H1 (cell line): ENCODE data around the gene PTMA. TPM values are rescaled to one million over a fixed set of nuclear protein-coding genes. Genes with fewer than 3 reads are reported as not detected.

Experiments used
- CTCF ChIA-PET: fragments of 300-600 bp; sonication (Branson Sonifier 250); formaldehyde crosslinking; loops from one replicate; lab custom pipeline; 2021; ENCODE audit not compliant: partially characterized antibody; lab: Charles Lee
- POLR2A ChIA-PET: fragments of 300-600 bp; sonication (Branson Sonifier 250); formaldehyde crosslinking; loops from one replicate; lab custom pipeline; 2021; ENCODE audit warnings: inconsistent platforms; ENCODE audit not compliant: partially characterized antibody; lab: Charles Lee
- DNase-seq, 2 experiments: peaks; one replicate each; pipeline versions ENCODE4 v3.0.0 to v3.0.0-alpha.2; 2010 to 2022; ENCODE audit warnings: low spot score in 2 of 2, low read depth in 1 of 2, mixed read lengths in 1 of 2
- FAIRE-seq: peaks from 2 replicates; lab custom pipeline; 2011; peaks lifted over from hg19 to GRCh38; lab: Jason Lieb, UNC
- H2AFZ ChIP-seq: 2 replicates; pipeline ENCODE4 v1.8.1; 2012; ENCODE audit warnings: low read length, inconsistent platforms
- H2AK5ac ChIP-seq: 2 replicates; pipeline ENCODE4 v1.6.1; 2013; ENCODE audit warnings: low read depth, low read length
- H2BK120ac ChIP-seq: replicated peaks from 2 replicates; pipeline ENCODE3; 2013; ENCODE audit warnings: low read depth, low read length, inconsistent platforms
- H2BK12ac ChIP-seq: 2 replicates; pipeline ENCODE4 v1.6.1; 2013; ENCODE audit warnings: low read depth, low read length
- H2BK15ac ChIP-seq: 2 replicates; pipeline ENCODE4 v1.6.1; 2013; ENCODE audit warnings: low read length
- H2BK20ac ChIP-seq: 2 replicates; pipeline ENCODE4 v1.6.1; 2013; ENCODE audit warnings: low read length
- H2BK5ac ChIP-seq: 2 replicates; pipeline ENCODE4 v1.6.1; 2013; ENCODE audit warnings: low read depth, low read length
- H3K14ac ChIP-seq: 2 replicates; pipeline ENCODE4 v1.6.1; 2013; ENCODE audit warnings: inconsistent platforms; ENCODE audit not compliant: insufficient read length
- H3K18ac ChIP-seq: 2 replicates; pipeline ENCODE4 v1.6.1; 2013; ENCODE audit warnings: low read length; ENCODE audit errors: extremely low read depth
- H3K23ac ChIP-seq: 2 replicates; pipeline ENCODE4 v1.6.1; 2013; ENCODE audit warnings: inconsistent platforms; ENCODE audit not compliant: insufficient read length
- H3K23me2 ChIP-seq: 2 replicates; pipeline ENCODE4 v1.6.1; 2013; ENCODE audit warnings: low read depth, low read length
- H3K27ac ChIP-seq: 2 replicates; pipeline ENCODE4 v1.6.1; 2011; ENCODE audit warnings: low read depth, low read length, inconsistent platforms
- H3K27me3 ChIP-seq, 4 experiments: replicated peaks in 1 of 4; 1 replicate in 1 of 4; 2 replicates in 3 of 4; pipeline versions ENCODE4 v1.6.1 to v1.8.1; 2011 to 2013; ENCODE audit warnings: low read length in 3 of 4, mild to moderate bottlenecking in 3 of 4, inconsistent platforms in 2 of 4, mixed read lengths in 2 of 4, moderate library complexity in 1 of 4; ENCODE audit not compliant: control insufficient read depth in 3 of 4, insufficient read depth in 3 of 4; ENCODE audit errors: extremely low read depth in 1 of 4
- H3K36me3 ChIP-seq, 4 experiments: 2 replicates each; pipeline versions ENCODE4 v1.6.1 to v1.8.1; 2011 to 2013; ENCODE audit warnings: mild to moderate bottlenecking in 4 of 4, low read length in 3 of 4, moderate library complexity in 2 of 4, control low read depth in 1 of 4, inconsistent platforms in 1 of 4; ENCODE audit not compliant: insufficient read depth in 4 of 4, control insufficient read depth in 2 of 4
- H3K4ac ChIP-seq: replicated peaks from 2 replicates; pipeline ENCODE3; 2013; ENCODE audit warnings: low read length, low read depth, mixed read lengths, inconsistent platforms; ENCODE audit not compliant: insufficient read length
- H3K4me1 ChIP-seq, 4 experiments: replicated peaks in 1 of 4; 1 replicate in 1 of 4; 2 replicates in 3 of 4; pipeline versions ENCODE4 v1.6.1 to v1.8.1; 2011 to 2013; ENCODE audit warnings: low read length in 3 of 4, inconsistent platforms in 2 of 4, mixed read lengths in 1 of 4; ENCODE audit not compliant: insufficient read depth in 4 of 4, control insufficient read depth in 3 of 4
- H3K4me2 ChIP-seq, 2 experiments: 2 replicates each; pipeline versions ENCODE4 v1.6.1 to v1.8.1; 2011 to 2013; ENCODE audit warnings: low read depth in 2 of 2, low read length in 2 of 2, control low read depth in 1 of 2, inconsistent platforms in 1 of 2, mild to moderate bottlenecking in 1 of 2; ENCODE audit not compliant: insufficient read depth in 1 of 2
- H3K4me3 ChIP-seq, 4 experiments: fragments of 200-600, 300-600 bp in 1 of 4; sonication (generic), shearing (Covaris generic), sonication (Bioruptor Twin) in 1 of 4; 2 replicates each; pipeline versions ENCODE4 v1.5.1 to v1.8.1; 2011 to 2016; ENCODE audit warnings: low read length in 4 of 4, low read depth in 3 of 4, control low read depth in 2 of 4, inconsistent platforms in 2 of 4, mild to moderate bottlenecking in 2 of 4, mixed read lengths in 1 of 4, moderate library complexity in 1 of 4; ENCODE audit not compliant: insufficient read depth in 2 of 4; ENCODE audit errors: extremely low read depth in 1 of 4
- H3K56ac ChIP-seq: replicated peaks from 2 replicates; pipeline ENCODE3; 2013; ENCODE audit warnings: low read depth, mild to moderate bottlenecking, mixed read lengths, low read length, inconsistent platforms; ENCODE audit not compliant: insufficient read length
- H3K79me1 ChIP-seq: 2 replicates; pipeline ENCODE4 v1.6.1; 2013; ENCODE audit warnings: low read depth, low read length, control low read depth
- H3K79me2 ChIP-seq, 2 experiments: 2 replicates each; pipeline versions ENCODE4 v1.6.1 to v1.8.1; 2012 to 2013; ENCODE audit warnings: low read length in 2 of 2, mild to moderate bottlenecking in 2 of 2, inconsistent platforms in 1 of 2; ENCODE audit not compliant: insufficient read depth in 2 of 2, control insufficient read depth in 1 of 2
- H3K9ac ChIP-seq, 4 experiments: replicated peaks in 1 of 4; 1 replicate in 1 of 4; 2 replicates in 3 of 4; pipeline versions ENCODE4 v1.6.1 to v1.8.1; 2011 to 2013; ENCODE audit warnings: low read depth in 3 of 4, low read length in 3 of 4, control low read depth in 2 of 4, mild to moderate bottlenecking in 2 of 4, moderate library complexity in 2 of 4, inconsistent platforms in 1 of 4; ENCODE audit errors: extremely low read depth in 1 of 4
- H3K9me3 ChIP-seq, 2 experiments: 2 replicates each; pipeline versions ENCODE4 v1.6.1 to v1.8.1; 2012 to 2013; ENCODE audit warnings: mild to moderate bottlenecking in 2 of 2, moderate library complexity in 2 of 2, control low read depth in 1 of 2, inconsistent platforms in 1 of 2, low read depth in 1 of 2, low read length in 1 of 2, mixed read lengths in 1 of 2; ENCODE audit not compliant: insufficient read depth in 2 of 2
- H4K20me1 ChIP-seq, 2 experiments: replicated peaks in 1 of 2; 2 replicates each; pipeline versions ENCODE3 to v1.8.1; 2011 to 2013; ENCODE audit warnings: inconsistent platforms in 2 of 2, low read length in 2 of 2, mild to moderate bottlenecking in 1 of 2; ENCODE audit not compliant: insufficient read depth in 2 of 2, control insufficient read depth in 1 of 2
- H4K5ac ChIP-seq: 2 replicates; pipeline ENCODE4 v1.6.1; 2013; ENCODE audit warnings: low read length, low read depth, mixed read lengths, inconsistent platforms; ENCODE audit not compliant: insufficient read length
- H4K8ac ChIP-seq: 2 replicates; pipeline ENCODE4 v1.8.0; 2013; ENCODE audit warnings: mild to moderate bottlenecking, moderate library complexity, low read length, inconsistent platforms; ENCODE audit not compliant: insufficient read depth; ENCODE audit errors: extremely low read depth
- H4K91ac ChIP-seq: replicated peaks from 2 replicates; pipeline ENCODE3; 2013; ENCODE audit warnings: low read length, mixed read lengths, inconsistent platforms; ENCODE audit not compliant: insufficient read length
- BACH1 ChIP-seq: IDR thresholded peaks from 2 replicates; pipeline ENCODE4 v1.6.1; 2012; ENCODE audit warnings: low read length, improper control_type of control experiment
- CHD2 ChIP-seq: IDR thresholded peaks from 2 replicates; pipeline ENCODE4 v1.6.1; 2012; ENCODE audit warnings: low read length, improper control_type of control experiment
- EP300 ChIP-seq, 2 experiments: IDR thresholded peaks; 1 replicate in 1 of 2; 2 replicates in 1 of 2; pipeline ENCODE4 v1.6.1; 2011 to 2012; ENCODE audit warnings: low read depth in 2 of 2, low read length in 2 of 2, mild to moderate bottlenecking in 2 of 2, borderline replicate concordance in 1 of 2, inconsistent platforms in 1 of 2, moderate library complexity in 1 of 2
- EZH2 ChIP-seq: fragments of 200-600 bp; sonication (generic); IDR thresholded peaks from 2 replicates; pipeline ENCODE4 v1.7.1; 2012; ENCODE audit warnings: low read depth, mild to moderate bottlenecking, moderate library complexity, low read length, inconsistent platforms; ENCODE audit not compliant: severe bottlenecking
- POLR2A ChIP-seq, 2 experiments: IDR thresholded peaks; 1 replicate in 1 of 2; 2 replicates in 1 of 2; pipeline ENCODE4 v1.6.1; 2011; ENCODE audit warnings: low read depth in 2 of 2, low read length in 2 of 2, mild to moderate bottlenecking in 2 of 2; ENCODE audit errors: control extremely low read depth in 1 of 2
- POU5F1 ChIP-seq: IDR thresholded peaks from 2 replicates; pipeline ENCODE4 v1.6.1; 2011; ENCODE audit warnings: low read depth, mild to moderate bottlenecking, low read length, moderate library complexity
- TBP ChIP-seq: IDR thresholded peaks from 2 replicates; pipeline ENCODE4 v1.6.1; 2011; ENCODE audit warnings: low read depth, low read length, improper control_type of control experiment
- WGBS, 2 experiments: shearing (Covaris generic) in 1 of 2; methylation state at CpG; one replicate each; pipeline versions ENCODE4 v1.1.6 to v1.1.7; 2013 to 2015; ENCODE audit warnings: low lambda C conversion rate in 2 of 2, mixed read lengths in 2 of 2, inconsistent platforms in 1 of 2, low coverage in 1 of 2, missing lambda C conversion rate in 1 of 2; ENCODE audit not compliant: insufficient replicate concordance in 2 of 2, insufficient coverage in 1 of 2, insufficient read length in 1 of 2; ENCODE audit errors: extremely low coverage in 1 of 2, missing lambda C conversion rate in 1 of 2; 5-methylcytosine and 5-hydroxymethylcytosine counted together
- polyA plus RNA-seq, 7 experiments: library from polyadenylated mRNA; depleted of rRNA in 3 of 7; stranded (reverse) in 5 of 7; unstranded in 2 of 7; fragments of >200 nt in 5 of 7; fragments of 200-250 nt in 2 of 7; gene quantifications; 1 replicate in 5 of 7; 2 replicates in 1 of 7; 4 replicates in 1 of 7; pipeline versions ENCODE4 v1.2.1 to v1.2.3, GENCODE V29; 2011 to 2013; ENCODE audit warnings: missing spikeins in 2 of 7, mixed read lengths in 2 of 7
- total RNA-seq: library from RNA; stranded (reverse); fragmentation: NEBNext Ultra II Directional; extraction: Animal tissue kit (Norgen Biotek cat#: 25700); gene quantifications from 2 replicates; pipeline ENCODE4 v1.2.1, GENCODE V29; 2021

The PTMA gene
- total and polyA plus RNA-seq, 2 of the 8 experiments (the other 6 are each of a cell fraction or from before 2014, with no cell fraction given): 683 to 2,680 TPM

DNA sequence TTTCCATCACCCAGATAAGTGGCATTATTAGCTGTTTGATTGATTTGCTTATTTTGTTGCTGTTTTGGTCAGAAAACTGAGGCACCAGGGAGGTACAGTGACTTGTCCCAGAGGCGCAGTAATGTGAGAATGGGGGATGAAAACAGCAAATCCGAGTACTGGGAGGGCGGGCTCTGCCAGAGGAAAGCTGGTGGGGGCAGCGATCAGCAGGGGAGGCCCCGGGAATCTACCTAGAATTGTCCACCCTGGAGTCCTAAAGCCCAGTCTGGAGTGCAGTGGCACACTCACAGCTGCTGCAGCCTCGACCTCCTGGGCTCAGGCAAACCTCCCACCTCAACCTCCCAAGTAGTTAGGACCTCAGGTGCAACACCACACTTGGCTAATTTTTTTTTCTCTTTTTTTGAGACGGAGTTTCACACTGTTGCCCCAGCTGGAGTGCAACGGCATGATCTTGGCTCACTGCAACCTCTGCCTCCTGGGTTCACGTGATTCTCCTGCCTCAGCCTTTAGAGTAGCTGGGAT lies 17.0 kb upstream of the PTMA start:
- DNase-seq: no peak

More for the DNA sequence above, 17.0 kb upstream of the PTMA start:
- ChIA-PET CTCF (interaction anchor here (0.6 to 31.4 kb wide), 11 partner anchors 11 to 223 kb away, joined by 3 to 555 read pairs (median 4); partner anchors contain the start of gene PTMA), POLR2A (interaction anchor here (1.1 to 27.8 kb wide), 6 partner anchors 14 to 92 kb away, joined by 3 to 1080 read pairs (median 8); partner anchors contain the start of gene PTMA)
- no peak overlapping the region for H2AK5ac ChIP-seq
- H3K27ac ChIP-seq: no peak overlapping the region
- 73% methylated on average over 9 of the region's 9 CpGs; no CpG with 5 or more reads in 1 of the 2 experiments for WGBS, 2 experiments
- H3K4me3 ChIP-seq: no peak overlapping the region
- no peak overlapping the region for H4K5ac ChIP-seq
- H3K4ac ChIP-seq: peak overlapping the region; percentile 50
- H3K14ac ChIP-seq: no peak overlapping the region
- H3K23me2 ChIP-seq: no peaks in the 10 kb centered on the region; the same call in 1 of the 2 replicates
- no peak overlapping the region for H2BK12ac ChIP-seq
- H3K18ac ChIP-seq: no peak overlapping the region
- no peaks in the 10 kb centered on the region for H3K9me3 ChIP-seq
- no peaks in the 10 kb centered on the region for H3K79me1 ChIP-seq
- no peak overlapping the region for H3K4me2 ChIP-seq
- TF ChIP-seq CHD2: no peak
- TF ChIP-seq EP300 (IDR thresholded peaks at IDR 0.05; ENCODE audit: borderline replicate concordance in 1 of 2, low read depth in 2 of 2, low read length in 2 of 2): no peak
- TF ChIP-seq POLR2A (IDR thresholded peaks at IDR 0.05; ENCODE audit: control extremely low read depth in 1 of 2, low read depth in 2 of 2, low read length in 2 of 2): no peak
- no peak for TF ChIP-seq POU5F1
- no peak for TF ChIP-seq BACH1
- no peak for TF ChIP-seq TBP
- TF ChIP-seq EZH2: no peak
- H3K79me2 ChIP-seq: no peaks in the 10 kb centered on the region
- peaks cover 0 to 1% of the 10 kb centered on the region in 2 experiments for H4K20me1 ChIP-seq
- no peaks in the 10 kb centered on the region for H3K36me3 ChIP-seq
- H3K56ac ChIP-seq: no peak overlapping the region
- no peaks in the 10 kb centered on the region for H3K27me3 ChIP-seq
- no peak overlapping the region for H2BK5ac ChIP-seq
- H3K9ac ChIP-seq: no peak overlapping the region
- H4K91ac ChIP-seq: no peak overlapping the region
- no peak overlapping the region for H3K23ac ChIP-seq
- FAIRE-seq: no peak
- H2BK120ac ChIP-seq: no peak overlapping the region
- peaks cover 4 to 22% (median 10%) of the 10 kb centered on the region in 4 experiments for H3K4me1 ChIP-seq
- peak overlapping the region; percentile 57; the same call in 1 of the 2 replicates for H4K8ac ChIP-seq
- no peak overlapping the region for H2AFZ ChIP-seq
- H2BK15ac ChIP-seq: no peak overlapping the region
- no peak overlapping the region for H2BK20ac ChIP-seq
